Fibroblast of skin of back (primary cell): ENCODE measurements around the gene KLHL29.
A peak's percentile ranks its signal among the peaks of the same experiment; 100 is the strongest.

Experiments
- DNase-seq: peaks from one replicate; pipeline ENCODE4 v3.0.0-alpha.2; 2013

KLHL29 gene

DNA sequence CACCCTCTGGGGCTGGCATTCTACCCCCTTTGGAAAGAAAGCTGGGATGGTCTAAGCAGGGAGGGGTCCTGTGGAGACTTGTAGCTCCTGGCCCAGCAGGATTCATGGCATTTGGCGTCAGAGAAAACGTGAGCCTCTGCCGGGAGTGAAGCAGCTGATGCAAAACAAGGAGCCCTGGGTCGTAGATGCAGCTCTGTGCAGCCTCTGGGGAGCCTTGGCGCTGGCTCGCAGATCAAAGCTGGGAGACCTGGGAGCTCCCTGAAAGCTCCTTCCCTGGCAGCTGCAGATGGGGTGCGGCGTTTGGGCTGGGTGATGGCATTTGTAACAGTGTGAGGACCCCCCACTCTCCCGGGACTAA is 148.3 kb downstream of the KLHL29 start:
- no peak for DNase-seq

DNA sequence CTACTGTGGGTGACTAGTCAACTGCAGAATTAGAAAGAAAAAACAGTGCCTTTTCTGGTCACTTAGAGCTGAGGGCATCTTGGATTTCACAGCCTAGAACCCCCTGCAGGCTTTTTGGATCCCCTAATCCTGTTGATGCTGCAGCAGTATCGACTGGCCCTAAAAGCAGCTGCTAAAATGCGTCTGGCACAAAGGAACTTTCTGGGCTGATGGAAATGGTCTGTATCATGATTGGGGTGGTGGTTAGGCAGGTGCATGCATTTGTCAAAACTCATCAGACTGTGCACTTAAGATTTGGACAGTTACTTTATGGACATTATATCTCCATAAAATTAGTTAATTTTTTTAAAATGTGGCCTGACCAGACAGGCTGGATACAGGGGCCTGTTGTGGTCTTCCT is 149.8 kb downstream of the KLHL29 start:
- no peak for DNase-seq

DNA sequence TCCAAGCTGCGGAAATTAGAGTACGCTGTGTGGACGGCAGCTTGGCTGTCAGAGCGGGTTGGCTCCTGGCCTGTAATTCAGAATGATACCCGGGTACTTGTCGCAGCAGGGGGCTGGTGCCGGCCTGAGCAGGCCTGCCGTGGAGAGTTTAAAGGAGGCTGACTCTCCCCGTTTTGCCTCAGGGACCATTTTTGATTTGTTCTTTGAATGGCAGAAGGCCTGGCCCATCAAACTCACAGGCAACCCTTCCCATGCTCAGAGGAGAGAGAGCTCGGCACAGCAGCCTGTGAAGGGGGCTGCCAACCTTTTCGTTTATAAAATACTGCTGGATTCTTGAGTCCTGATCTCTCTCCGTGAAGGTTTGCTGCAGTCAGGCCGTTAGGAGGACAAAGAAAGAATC is 151.3 kb downstream of the KLHL29 start:
- no peak for DNase-seq

DNA sequence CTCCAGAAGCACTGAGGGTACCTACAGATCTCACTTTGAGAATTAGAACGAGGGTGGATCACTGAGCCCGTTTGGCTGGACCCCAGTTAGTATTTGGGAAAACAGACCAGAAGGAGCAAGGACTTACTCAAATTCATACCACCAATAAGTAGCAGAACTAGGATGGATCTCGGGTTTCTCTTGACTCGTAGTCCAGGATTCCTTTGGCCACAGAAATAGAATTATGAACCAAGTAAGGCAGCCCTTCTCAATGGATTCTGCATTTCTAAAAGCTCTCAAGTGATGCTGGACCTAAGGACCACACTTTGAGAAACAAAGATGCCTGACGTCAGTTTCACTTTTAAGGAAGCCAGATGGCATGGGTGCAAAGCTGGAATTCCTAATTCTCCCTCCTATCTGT is 153.0 kb downstream of the KLHL29 start:
- peak; percentile 33 for DNase-seq

DNA sequence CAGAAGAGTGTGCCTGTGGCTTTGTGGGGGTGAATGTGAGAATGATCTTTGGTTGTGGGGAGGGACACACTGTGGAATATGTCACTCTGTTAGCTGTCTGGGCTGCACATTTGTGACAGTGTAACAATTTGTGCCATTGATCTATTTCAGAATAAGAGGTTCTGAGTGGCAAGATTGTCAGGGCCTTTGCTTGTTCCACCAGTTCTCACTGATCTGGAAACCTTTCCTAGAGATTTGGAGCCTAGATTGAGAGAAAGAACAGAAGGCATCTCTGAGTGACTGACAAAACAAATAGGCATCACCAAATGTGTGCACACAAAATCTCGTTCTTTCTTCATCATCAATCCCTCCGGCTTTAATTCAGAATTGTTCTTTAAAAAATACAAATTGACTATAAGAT is 153.6 kb downstream of the KLHL29 start:
- DNase-seq, result no peak

DNA sequence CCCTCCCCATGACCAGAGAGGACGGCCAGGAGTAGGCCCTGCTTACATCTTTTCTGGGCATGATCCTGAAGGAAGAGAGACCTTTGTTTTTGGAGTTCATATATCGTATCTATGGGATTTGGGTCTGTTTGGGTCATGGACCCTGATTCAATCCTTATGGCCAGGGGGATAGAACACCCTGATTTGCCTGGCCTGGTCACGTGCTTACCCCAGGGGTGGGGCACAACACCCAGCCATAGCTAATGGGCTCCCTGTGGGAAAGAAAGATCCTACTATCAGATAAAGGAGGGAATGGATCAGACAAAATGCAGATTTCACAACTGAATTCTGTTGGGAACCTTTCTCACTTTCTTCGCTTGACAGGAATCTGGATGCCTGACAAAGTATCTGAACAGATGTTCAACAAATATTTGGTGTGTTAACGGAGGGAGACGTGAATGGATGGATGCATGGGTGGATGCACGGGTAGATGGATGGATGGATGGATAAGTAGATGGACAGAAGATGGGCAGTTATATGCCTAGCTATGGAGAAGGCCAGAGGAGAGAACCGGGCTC is 155.9 kb downstream of the KLHL29 start:
- no peak for DNase-seq

DNA sequence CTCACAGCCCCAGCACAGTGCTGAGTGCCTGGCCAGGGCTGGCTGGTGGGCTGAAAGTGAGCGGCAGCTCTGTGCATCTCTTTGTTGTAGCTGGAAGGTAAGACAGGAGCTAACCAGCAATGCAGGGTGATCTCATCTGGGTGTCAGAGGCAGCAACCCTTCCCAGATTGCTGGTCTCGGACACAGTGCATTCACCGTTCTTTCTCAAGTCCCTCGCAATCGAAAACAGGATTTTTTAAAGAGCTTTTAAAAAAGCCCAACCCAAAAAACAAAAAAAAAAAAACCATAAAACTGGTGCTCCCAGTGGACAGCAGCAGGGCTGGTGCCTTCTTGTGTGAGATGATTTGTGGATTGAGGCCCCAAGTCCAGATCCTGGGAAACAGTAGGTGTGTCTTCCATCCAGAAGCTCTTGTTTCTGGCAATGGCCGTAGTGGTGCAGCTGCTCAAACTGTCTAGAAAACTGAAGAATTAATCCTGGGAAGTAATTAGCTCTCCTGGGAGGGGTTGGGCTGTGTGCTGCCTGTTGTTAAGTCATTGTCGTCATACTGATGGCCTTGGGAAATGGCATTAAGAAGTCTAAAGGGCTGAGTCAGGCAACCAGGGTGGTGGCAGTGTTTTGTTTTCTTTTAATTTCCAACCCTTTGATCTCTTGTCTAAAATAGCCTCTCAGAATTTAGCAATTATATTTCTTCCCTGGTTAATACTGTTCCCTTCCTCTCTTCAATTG is 156.7 kb downstream of the KLHL29 start:
- DNase-seq, result peak; percentile 55

DNA sequence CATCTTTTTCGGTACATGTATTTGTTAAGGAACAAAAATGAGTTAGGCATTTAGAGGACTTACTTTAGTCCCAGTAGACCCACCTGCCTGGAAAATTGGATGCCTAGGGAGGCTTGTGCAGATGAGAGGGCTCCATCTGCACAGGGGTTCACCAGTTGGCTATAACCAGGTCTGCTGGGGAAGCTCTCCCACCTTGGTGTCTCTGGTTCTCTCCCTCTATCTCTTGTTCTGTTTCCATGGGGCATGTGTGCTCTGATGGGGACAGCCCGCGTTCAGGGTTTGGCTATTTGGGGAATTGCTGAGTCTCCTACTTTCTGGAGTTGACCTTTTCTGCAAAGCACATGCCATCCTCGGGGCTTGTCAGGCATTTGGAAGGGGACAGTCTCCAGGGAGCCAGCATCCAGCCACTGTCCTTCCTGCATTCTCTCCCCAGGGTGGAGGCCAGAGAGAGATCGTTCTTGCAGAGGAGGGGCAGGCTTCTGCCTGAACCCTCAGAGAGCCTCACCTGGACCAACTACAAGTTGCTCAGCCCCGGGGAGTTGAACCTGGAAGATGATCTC is 157.3 kb downstream of the KLHL29 start:
- DNase-seq, result no peak

DNA sequence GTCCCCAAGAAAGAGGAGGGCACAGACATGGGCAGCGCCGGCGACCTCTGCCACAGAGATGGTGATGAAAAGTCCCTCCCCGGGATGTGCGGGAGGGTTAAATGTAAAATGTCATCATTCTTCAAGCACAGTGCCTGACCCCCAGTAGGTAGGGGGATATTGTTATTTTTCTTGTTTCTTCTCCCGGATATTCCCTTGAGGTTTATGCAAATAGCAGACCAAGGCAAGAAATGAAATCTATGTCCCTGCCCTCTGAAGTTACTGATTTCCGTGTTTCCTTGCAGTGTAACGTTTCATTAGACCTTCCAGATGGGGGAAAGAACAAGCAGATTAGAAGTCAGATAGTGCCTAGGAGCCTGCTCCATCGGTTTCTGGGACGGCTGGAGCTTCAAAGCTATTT is 158.3 kb downstream of the KLHL29 start:
- DNase-seq, result no peak

DNA sequence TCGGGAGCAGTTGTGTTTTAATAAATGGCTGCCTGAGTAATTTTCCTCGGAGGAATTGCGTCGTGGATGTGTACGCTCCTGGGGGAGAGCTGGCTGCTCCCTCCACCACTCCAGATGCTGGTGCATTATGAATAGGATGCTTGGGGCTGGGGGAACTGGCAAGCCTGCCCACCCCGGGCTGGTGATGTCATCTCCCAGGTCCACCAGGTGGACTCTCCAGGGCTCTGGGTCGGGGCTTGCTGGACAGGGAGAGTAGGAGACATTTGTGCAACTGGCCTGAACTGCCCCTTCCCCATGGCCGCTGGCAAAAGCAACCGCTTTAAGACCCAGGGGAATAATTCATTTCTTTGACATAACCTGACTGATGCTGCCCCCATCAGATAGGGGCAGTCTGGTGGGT is 158.7 kb downstream of the KLHL29 start:
- DNase-seq, result no peak

DNA sequence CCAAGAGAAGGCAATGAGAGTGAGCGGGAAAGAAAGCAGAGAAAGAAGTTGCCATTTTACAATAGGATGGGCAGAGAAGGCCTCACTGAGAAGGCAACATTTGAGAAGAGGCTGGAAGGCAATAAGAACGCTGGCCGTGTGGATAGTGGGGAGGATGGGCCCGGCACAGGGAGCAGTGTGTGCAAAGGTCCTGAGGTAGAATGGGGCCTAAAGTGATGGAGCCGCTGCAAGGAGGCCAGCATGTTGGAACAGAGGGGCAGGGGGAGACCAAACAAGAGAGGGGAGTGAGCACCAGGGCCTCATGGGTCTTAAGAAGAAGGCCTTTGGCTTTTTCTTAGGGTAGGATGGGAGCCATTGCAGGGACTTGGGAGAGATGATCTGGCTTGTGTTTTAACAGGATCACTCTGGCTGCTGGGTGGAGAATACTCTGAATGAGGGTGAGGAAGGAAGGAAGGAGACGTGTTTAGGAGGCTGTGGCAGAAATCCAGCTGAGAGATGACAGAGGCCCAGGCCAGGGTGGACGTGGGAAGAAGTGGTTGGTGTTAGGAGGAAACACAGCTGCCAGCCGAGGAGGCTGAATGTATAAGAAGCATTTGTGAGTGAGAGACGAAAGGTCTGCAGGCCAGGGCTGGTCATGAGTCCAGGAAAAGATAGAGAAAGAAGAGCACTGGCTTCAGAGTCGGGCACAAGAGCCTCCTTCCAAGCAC is 159.8 kb downstream of the KLHL29 start:
- DNase-seq, result no peak

DNA sequence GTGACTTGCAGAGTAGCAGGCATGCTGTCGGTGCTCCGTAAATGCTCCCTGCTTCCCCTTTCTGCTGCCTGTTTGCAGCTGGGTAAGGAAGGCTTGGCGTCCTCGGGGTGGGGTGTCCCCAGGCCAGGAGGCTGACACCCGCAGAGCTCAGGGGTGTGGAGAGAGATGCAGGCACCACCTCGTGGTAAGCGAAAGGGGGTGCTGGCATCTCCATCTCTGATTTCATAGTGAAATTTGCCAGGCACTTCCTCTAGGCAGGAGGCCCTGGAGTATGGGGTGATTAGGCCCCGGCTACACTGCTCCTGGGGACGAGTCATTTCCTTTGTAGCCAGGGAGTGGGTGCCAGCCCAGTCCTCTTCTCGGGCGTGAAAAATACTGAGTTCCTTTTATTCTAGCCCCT is 160.4 kb downstream of the KLHL29 start:
- DNase-seq, result peak; percentile 70

DNA sequence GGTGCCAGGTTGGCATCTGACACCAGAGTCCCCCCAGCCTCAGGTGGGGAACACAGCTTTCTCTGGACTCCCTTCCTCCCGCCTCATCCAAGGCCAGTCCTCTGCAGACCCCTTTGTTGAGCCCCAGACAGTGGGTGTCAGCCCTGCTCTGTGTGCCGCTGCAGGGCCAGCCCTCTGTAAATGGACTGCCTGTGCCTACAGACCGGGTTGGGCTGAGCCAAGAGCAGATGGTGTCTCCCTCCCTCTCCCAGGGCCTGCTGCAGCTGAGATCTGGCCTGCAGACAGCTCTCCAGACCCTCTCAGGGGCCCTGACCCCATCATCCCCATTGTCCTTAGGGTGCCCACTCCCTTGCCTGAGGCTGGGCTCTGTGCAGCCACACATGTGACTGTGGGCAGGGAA is 160.8 kb downstream of the KLHL29 start:
- DNase-seq, result no peak

DNA sequence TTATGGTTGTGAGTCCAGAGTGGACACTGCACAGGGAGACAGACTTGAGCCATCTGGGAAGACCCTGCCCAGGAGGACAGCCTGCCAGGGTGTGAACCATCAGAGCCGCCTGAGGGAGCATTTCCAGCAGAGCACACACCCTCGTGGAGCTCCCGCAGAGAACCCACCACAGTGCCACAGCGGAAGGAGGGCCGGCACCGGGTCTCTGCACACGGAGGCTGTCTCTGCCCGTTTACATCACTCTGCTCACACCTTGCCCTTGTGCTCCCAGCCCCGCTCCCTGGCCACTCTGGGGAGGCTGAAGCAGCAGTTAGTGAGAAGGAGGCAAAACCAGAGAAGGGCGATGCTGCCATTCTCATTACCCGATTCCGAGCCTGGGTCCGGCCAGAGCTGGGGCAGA is 161.9 kb downstream of the KLHL29 start:
- DNase-seq, result no peak

DNA sequence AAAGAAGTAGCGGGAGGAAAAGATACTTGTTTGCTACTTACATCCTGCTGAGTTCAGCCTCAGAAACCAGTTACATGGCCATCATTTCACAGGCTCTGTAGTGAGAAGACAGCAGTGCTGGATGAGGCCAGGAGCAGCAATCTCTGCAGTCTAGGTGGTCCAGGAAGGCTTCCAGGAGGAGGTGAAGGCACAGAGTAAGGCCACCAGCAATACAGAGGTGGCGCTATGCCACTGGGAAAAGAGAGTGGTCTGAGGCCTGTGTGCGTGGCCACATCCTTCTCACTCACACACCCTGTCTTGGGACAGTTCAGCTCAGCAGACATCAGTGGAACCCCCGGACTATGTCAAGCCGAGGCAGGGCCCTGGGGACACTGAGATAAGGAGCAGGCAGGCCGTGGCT is 162.7 kb downstream of the KLHL29 start:
- no peak for DNase-seq

DNA sequence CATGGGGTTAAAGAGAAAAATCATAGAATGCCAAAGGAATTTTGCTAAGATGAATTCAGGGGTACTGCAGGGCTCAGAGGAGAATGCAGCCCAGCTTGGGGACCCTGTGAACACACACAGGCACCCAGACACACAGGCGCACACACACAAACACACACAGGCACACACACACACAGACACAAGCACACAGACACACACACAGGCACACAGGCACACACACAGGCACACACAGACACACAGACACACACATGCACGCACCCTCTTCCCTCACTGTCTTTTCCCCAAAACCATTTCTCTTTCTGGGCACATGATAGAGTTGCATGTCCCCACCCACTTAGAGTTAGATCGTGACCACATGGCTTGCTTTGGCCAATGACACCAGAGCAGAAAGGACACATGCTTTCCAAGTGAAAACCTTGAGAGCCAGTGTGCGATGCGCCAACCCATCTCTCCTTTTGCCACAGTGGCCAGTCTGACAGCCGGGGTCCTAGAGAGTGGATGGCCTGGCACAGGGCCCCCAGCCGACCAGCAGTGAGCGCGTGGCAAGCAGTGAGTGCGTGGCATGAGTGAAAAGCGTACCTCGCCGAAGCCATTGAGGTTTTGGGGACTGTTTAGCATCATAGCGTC is 163.3 kb downstream of the KLHL29 start:
- DNase-seq, result no peak

DNA sequence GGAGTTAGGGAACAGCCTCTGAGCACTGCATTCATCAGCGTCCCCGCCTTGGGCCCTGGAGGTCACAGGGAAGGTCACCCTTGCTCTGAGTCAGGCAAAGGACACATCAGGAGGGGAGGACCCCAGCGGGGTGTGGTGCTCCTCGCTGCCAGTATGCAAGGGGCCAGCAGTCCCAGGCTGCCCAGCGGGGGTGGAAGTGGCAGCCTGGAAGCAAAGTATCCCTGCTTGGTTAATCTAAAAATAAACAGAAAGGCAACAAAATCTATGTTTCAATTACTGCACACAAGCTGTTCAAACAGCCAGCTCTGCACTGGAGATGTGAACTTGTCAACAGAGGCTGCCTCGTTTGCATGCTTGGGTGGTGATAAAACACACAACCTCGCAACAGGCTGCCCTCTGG is 164.1 kb downstream of the KLHL29 start:
- DNase-seq, result peak; percentile 59

DNA sequence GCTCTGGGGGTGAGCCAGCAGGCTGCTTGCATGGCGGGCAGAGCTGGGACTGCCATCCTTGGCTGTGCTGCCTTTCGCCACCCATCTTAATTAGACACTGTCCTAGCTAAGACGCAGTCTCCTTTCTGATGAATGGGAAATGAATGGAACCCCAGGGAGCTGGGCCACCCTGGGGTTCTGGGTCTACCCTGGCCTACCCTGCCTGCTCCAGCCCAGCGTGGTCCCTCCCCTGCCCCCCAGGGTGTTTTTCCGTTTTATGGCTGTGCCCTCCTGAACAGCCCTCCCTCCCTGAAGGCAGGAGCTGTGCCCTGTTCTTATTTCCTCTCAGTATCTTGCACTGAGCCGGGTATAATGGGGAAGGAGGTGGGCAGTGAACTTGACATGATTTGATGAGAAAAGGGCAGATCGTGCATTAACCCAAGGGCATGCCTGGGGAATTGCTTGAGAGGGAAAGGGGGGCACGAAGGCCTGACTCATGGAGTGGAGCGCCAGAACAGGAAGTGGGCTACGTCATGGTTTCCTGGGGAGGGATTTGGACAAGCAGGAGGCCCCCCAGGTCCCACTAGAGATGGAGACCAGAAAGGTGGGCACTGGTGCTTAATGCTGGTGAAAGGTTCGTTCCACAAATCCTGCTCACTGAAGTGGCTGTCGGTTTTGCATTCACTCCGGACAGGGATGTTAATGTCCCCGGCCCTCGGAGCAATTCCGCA is 165.0 kb downstream of the KLHL29 start:
- peak; percentile 63 for DNase-seq

DNA sequence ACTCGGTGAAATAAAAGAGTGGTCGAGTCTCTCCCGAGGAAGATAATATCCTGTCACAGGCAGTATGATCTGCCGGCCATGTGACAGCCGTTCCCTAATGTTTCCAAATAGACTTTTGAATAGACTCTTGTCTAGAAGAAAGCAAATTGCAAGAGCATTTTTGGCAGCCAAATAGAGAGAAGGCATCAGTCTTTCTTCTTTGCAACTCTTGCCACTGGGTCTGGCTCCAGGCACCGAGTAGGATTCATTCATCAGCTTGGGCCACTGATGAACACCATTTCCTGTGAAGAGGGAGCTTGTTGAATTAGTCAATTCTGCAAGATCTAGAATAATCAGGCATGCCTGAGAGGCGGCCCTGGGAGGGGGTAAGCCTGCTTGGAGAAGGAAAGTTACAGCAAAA is 165.6 kb downstream of the KLHL29 start:
- DNase-seq, result no peak

DNA sequence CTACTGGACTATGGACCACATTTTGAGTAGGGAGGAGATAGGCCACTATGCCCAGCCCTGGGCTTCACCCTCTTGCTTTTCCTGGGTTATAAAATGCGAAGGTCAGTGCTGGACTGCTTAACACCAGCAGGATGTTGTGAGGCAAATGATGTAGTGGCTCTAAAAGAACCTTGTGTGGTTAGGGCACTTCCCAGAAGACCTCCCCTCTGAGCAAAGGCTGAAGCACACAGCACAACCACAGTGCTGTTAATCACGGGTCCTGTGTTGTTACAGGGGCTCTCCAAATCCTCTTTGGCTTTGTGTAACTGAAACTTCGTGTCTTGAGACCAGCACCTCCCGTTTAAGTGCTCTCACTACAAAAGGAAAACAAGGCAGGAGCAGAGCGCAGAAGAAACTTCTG is 166.9 kb downstream of the KLHL29 start:
- DNase-seq, result no peak

DNA sequence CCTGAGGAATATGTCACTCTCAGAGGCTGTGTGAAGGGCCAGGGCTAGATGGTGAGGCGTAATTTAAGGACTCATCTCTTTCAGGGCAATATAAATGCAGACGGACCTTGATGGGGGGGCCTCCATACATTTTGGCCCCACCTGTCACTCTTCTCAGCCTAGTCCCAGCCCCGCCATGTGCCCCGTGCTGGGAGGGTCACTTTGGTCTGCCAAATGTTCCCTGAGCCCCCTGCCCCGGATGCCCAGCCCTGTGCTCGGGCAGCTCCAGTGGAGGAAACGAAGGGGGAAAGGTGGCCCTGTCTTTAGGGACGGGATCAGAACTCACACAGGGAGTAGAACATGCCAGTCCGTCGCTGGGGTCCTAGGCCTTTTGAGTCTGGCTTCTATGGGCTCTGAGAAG is 168.6 kb downstream of the KLHL29 start:
- DNase-seq, result no peak

DNA sequence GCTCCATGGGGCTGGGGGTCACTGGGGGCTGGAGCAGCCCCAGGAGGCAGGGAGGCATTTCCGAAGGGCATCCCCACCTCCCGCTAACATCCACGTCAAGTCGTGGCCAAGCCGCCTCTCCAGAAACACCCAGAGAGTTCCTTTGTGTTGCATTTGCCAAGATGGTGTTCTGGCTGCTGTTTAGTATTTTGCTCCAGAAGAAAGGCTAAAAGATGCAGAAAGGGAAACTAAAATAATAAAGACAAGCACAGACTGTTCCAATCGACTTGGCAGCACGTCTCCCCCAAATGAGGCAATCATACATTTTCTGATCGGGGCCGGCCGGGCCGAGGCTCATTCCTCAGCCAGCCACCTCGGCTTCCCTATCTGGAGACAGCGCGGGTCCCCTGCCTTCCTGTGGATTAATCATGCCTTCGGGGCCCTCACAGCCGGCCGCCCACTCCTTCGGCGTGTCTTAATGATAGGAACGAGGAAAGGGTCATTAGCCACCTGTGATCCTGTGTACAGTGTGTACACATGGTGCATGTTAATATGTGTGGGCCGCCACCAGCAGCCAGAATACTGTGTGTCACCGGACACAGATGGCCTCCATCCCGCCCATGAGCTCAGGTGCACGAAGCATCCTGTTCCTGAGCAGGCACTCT is 169.2 kb downstream of the KLHL29 start:
- no peak for DNase-seq
